GM19043 (cell line): ENCODE measurements around the gene AUTS2.

ENCODE experiments used
- ATAC-seq: cut with Tn5 transposase; IDR thresholded peaks from one replicate; pipeline ENCODE4 v1.9.1; 2021; ENCODE audit warnings: low read depth; ENCODE audit not compliant: unreplicated experiment

Gene AUTS2

DNA sequence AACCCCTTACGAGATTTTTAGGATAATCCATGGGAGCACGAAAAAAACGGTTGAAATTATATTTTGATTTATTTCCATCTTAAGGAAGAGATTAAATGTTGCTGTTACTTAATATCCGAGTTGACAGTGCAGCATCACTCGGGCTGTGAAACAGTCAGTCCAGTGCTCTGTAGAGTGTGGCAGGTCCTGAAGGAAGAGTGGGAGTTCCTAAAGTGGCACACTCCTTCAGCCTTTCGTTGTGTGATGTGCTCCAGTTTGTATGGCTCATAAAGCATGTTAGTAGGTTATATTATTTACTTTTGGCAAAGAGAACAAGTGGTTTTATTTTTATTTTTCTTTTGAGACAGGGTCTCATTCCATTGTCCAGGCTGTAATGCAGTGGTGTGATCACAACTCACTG lies 358.3 kb downstream of the AUTS2 start:
- ATAC-seq: no peak

DNA sequence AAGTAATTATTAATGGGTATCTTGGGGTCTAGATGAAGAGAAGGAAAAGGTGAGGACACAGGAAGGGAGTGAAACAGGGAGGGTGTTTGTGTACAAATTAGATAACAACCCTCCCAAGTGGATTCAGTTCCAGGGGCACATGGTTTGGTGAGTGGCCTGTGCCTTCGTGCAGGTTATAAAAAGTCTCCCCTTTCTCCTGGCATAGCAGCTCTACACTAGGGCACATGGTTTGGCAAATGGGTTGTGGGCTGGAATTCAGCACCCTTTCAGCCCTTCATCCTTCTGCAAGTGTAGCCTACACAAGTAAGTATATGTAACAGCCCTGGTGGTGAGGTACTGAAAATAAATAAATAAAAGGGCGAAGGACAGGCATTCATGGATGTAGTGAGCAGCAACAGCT lies 359.4 kb downstream of the AUTS2 start:
- no peak for ATAC-seq

- no peak for ATAC-seq
Observed at GRCh38 chr7:69959789-69960499, 361.7 kb downstream of the AUTS2 start.

GRCh38 chr7:69961436-69961835 lies 363.2 kb downstream of the AUTS2 start:
- no peak for ATAC-seq

- ATAC-seq: no peak
Observed at GRCh38 chr7:69962186-69963065, 364.2 kb downstream of the AUTS2 start.

DNA sequence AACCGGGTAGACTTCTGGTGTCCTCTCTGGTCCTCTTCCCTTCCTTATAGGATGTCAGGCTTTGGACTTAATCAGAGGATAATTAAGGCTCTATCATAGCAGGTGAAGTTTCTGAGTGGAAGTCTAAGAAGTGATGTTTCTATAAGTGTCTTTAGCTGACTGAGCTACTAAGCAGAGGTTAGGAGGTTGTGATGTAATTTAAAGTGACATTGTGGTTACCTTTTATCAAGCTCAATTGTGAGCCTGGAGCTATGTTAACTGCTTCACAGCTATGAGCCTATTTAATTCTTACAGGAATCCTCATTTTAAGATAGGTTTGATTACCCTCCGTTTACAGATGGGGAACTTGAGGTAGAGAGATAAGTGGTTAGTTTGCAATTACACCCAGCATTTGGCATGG lies 365.1 kb downstream of the AUTS2 start:
- no peak for ATAC-seq

DNA sequence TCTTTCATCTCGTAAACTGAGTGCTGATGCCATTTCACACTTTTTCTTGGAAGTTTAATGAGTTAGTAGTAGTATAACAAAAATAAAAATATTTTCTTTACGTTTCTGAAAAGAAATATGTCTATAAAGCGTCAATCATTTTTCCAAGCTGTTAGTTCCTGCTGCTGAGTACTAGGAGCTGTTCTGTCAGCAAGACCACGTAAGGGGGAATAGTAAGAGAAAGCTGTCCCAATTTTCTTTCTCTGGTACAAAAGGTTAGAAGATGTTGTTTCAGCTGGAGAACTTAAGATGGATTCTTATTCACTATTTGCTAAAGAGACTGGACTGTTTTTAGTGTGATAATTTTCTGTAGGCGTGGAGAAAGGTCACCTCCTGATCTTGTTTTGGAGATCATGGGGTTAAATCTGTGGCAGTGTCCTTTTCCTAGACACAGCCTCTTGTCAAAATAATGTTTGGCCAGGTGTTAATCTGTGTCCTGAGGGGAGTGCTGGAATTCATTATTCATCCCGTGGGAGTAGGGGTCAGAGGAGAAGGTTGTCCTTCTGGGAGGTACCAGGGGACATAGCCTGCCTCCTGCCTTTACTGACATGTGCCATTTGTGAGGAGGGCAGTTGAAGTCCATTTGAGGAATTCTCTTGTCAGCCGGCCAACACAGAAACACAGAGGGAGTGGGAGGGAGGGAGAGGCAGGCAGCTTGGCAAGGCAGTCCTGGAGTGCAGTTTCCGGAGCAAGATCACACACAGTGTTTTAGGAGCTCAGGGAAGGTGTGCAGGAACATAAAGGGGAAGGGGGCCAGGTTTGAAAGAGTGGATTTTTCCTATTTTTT lies 368.7 kb downstream of the AUTS2 start:
- no peak for ATAC-seq

DNA sequence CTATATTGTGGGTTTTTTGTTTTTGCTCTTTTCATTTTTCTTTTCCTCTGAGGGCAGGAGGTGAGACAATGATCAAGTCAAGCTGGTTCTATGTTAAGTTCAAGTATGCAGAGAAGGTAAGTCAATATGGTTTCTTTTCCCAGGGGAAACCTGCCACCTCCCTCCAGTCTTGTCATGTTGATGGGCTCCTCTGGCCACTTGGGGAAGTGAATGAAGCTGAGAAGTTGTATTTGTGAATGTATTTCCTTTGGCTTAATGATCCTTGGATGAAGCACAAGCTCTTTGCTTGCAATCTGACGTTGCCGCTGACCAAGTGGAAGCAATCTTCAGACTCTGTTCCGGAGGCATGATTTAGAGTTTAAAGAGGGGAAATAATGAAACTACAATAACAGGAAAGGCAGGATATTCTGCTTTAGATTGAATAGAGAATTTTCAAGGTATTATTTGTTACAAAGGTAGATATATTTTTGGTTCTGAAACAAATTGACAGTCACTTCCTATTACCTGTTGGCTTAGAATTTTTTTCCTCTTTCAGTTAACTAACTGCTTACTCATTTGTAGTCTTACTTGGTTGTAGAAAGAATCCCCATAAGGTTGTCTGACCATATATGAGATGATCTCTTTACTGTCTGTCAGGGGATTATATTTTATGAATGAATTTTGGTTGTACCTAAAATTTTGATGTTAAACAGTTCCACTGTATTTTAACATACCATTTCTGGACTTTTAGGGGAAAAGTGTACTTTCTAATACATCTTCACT lies 369.6 kb downstream of the AUTS2 start:
- ATAC-seq: no peak

DNA sequence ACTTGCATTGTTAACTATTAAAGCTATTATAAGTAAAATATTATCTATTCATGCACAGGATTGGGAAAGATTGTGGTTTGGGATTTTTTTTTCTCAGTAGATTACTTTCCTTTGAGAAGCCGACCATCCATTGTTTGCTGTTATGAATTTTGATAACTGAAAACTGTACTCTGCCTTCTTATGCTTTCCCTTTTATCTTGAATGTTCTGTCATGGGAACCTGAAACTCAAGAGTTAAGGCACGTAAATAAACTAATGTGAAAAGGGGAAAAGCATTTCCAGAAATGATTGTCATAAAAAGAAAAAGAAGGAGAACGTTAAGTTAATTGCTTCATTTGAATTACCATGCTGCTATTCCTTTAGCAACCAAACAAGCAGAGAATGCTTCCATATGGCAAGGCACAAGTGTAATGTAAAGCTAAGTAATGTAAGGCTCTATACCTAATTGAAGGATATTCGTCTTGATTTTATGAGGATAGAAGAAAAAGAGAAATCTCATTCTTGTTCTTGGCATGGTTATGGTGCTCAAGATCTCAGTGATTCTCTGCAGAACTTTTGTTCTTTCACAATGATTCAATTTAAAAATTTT lies 370.8 kb downstream of the AUTS2 start:
- ATAC-seq: no peak

DNA sequence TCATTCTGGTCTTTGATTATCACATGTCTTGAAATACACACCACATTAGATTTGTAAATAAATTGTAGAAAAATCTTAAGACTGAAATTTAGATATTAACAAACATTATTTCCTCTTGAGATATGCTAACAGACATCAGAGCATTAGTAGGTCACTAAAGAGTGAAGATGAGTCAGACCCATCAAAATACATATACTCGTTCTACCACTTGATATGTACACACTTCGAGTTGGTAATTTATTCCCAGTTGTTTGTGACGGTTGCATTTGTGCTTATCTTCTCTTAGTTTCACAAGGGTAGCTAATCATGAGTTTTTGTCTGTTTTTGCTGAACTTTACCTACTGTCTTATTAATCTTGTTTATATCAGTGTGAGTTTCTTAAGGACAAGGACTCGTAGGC lies 383.4 kb downstream of the AUTS2 start:
- no peak for ATAC-seq

- ATAC-seq: no peak
Observed at GRCh38 chr7:69982197-69982596, 383.9 kb downstream of the AUTS2 start.

- no peak for ATAC-seq
Observed at GRCh38 chr7:69989551-69989950, 391.3 kb downstream of the AUTS2 start.

DNA sequence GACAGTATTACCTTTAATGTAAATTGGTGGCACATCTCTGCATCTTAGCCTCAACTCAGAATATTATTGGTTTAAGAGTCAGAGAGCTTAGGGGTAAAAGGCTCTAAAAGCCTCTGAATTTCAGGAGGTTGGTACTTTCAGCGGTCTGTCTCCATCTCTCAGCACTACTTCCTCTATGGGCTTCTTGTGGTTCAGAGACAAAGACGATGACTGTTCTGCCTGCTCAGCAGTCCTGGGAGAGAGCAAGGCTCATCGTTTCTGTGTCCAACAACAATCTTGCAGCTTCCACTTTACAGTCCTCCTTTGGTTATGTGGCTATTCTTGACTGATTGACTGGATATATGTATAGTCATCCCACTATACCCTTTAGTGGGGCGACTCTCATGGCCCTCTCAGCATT lies 394.7 kb downstream of the AUTS2 start:
- ATAC-seq: no peak

DNA sequence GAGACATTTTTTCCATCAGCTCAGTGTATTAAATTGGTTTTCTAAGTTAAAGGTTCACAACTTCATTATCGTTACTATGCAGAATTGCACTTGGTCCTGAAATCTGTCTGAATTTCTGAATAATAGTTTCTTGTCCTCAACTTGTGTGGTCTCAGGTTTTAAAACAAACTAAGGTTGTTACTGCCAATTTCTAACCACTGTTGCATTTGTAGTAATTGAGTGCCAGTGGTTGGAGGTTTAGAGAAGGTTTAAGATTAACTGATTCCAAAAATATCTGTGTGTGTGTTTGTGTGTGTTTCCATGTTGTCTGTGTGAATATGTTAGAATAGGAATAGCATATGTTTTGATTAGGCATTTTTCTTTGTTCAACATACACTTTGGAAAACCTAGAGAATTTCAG lies 395.9 kb downstream of the AUTS2 start:
- no peak for ATAC-seq

DNA sequence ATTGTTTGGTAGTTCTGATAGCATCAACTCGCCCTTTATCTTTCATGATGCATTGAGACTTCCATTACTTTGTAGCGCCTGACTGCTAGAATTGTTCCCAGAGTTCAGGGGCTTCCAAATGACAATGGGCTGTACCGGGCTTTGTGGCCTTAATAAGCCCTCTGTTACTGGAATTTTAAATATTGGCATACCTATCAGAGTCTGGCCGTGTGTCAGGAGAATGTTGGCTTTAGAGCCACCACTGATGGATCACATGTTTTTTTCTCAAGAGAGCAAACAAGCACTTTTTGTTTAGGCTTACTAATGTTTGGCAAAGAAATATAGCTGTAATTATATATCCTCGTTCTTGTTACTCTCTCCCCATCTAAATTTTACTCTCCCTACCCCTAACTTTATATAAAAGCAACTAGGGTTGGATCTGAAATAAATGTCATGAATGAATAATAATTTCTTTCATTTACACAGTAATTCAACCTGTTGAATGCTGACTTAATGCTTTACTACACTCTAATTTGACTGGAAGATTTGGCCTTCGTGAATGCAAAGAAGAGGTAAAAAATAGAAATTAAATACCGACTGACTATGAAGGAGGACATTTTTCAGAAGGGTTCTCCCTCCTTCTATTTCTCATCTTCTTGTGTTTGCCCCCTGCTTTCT lies 396.7 kb downstream of the AUTS2 start:
- no peak for ATAC-seq

DNA sequence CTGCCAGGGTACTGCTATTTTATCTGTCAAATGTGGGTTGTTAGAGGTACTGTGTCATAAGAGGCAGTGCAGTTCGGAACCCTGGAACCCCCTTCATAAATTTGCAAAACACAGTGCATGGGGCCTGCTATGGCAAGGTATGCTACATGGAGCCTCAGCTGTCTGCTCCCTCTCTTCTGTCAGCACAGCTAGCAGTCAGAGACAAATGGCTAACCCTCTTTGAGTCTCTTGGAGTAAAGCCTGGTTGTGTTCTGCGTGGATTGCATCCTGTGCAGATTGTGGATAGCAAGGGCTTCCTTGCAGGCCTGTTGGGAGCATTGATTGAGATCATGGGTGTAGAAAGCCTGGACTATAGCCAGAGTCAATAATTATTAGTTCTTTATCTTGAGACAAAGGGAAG lies 397.8 kb downstream of the AUTS2 start:
- ATAC-seq: no peak

- no peak for ATAC-seq
Observed at GRCh38 chr7:70000737-70001348, 402.6 kb downstream of the AUTS2 start.

DNA sequence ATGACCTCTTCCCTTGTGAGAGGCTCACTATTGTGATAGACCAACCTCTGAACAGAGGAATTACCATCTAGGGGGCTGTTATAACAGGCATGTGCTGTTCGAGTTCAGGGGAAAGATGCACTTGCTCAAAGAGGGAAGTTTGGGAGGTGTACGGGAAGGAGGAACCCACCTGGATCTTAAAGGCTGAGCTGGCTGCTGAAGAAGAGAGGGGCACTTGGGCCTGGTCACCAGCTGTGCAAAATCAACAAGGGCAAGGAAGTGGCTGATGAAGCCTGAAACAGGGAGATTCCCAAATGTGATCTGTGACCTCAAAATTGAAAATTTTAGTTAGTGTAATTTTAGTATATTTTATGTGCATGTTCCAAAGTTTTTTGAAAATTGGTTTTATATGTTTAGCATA lies 407.2 kb downstream of the AUTS2 start:
- ATAC-seq: no peak

- no peak for ATAC-seq
Observed at GRCh38 chr7:70005891-70006260, 407.6 kb downstream of the AUTS2 start.
